Measurements from ENCODE around the gene THSD7A. TPM values are rescaled to one million over a fixed set of nuclear protein-coding genes. Genes with fewer than 3 reads are reported as not detected.

THSD7A gene
- total RNA-seq, 2 experiments from 2014 or later: not detected

DNA sequence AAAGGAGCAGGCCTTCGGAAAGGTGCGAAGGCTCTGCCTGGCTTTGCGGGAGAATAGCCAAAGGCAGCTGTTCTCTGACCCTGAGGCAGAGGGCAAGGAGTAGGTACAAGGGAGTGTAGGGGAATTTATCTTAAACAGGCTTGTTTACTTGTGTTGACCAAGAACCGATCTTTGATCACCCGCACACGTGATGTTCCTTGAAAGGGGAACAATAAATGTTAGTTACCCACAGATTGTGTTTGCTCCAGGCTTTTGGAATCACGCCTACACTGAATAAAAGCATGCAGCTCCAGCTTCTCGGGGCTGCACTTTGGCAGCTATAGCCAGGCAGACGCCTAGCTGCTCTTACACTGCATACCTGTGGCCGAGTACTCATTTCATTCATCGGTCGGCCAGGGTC, 437.6 kb downstream of the THSD7A start:
- intact Hi-C loops (cut with DNase I, micrococcal nuclease): no loop called here
- Mint-ChIP-seq H3K4me3 (no peak overlapping the region), H3K36me3 (ENCODE audit: low read depth) (no peaks in the 10 kb centered on the region), H3K4me1 (no peaks in the 10 kb centered on the region), H3K27me3 (no peaks in the 10 kb centered on the region), H3K9me3 (ENCODE audit: low read depth) (peaks cover 2% of the 10 kb centered on the region), H3K27ac (no peak overlapping the region)
- CTCF ChIA-PET: interaction anchor here (0.6 kb wide), 1 partner anchor 1169 kb away, joined by 3 read pairs; no protein-coding TSS in a partner anchor
- POLR2A ChIA-PET: no interaction called here
- DNase-seq (no peak), ATAC-seq (no peak)

DNA sequence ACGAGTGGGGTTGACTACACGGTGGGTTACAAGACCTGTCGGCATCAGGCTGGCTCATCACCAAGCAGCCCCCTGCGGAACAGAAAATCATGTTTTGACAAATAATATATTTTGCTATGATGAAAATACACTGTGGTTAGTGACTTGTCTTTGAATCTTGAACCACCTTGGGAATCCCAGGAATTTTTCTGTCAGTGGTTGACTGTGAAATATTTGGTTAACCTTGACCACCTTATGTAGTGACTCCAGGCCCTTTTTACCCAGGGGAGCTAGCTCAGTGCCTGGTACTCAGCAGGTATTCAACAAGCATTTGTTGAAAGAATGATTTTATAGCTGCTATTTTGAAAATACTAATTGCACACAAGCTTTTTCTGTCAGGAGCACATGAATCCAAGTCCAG, 452.4 kb downstream of the THSD7A start:
- no peak for ATAC-seq
- no peaks in the 10 kb centered on the region for H3K36me3 Mint-ChIP-seq (ENCODE audit: low read depth)
- intact Hi-C loops (cut with DNase I, micrococcal nuclease): no loop called here
- H3K9me3 Mint-ChIP-seq (ENCODE audit: low read depth): no peaks in the 10 kb centered on the region
- no peak for DNase-seq
- no peak overlapping the region for H3K4me3 Mint-ChIP-seq
- H3K27me3 Mint-ChIP-seq: no peaks in the 10 kb centered on the region
- no peak overlapping the region for H3K27ac Mint-ChIP-seq
- CTCF ChIA-PET: no interaction called here
- POLR2A ChIA-PET: no interaction called here
- no peaks in the 10 kb centered on the region for H3K4me1 Mint-ChIP-seq

DNA sequence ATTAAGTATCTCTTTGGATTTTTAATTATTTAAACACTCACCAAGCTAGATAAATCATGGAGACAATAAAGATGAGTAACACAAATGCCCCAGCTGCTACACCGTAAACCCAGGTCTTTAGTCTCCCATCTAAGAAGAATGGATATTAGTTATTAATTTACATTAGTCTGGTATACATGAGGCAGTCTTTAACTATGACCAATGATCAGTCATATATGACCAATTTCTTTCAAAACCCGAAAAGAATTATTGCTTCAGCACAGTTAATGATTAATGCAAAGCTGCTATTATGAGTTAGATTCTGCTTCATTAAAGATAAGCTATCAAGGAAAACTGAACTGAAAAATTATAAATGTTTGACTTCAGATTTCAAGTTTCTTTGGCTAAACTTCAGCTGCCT, 455.5 kb downstream of the THSD7A start:
- intact Hi-C loops (cut with DNase I, micrococcal nuclease): no loop called here
- DNase-seq: no peak
- Mint-ChIP-seq H3K36me3 (ENCODE audit: low read depth) (no peaks in the 10 kb centered on the region), H3K27me3 (no peaks in the 10 kb centered on the region), H3K4me1 (no peaks in the 10 kb centered on the region), H3K27ac (no peak overlapping the region), H3K9me3 (ENCODE audit: low read depth) (no peaks in the 10 kb centered on the region), H3K4me3 (no peak overlapping the region)
- ChIA-PET CTCF (no interaction called here), POLR2A (no interaction called here)
- no peak for ATAC-seq

DNA sequence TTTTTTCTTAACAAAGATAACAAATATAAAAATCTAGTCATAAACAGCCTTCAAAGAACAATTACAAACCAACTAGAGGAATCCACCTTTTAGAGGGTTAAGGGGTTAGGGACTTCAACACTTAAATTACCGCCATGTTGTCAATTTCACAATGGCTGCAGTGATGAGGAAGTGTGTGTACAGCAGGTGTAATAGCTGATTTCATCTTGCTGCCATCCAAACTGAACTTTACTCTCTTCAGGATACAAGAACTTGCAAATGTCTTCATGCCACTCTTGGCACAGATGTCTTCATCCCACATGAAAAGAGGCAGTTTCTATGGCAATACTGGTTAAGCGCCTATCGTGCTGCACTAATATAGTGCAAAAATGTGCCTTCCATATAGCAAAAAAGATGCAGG, 457.4 kb downstream of the THSD7A start:
- ChIA-PET POLR2A (no interaction called here), CTCF (no interaction called here)
- no peaks in the 10 kb centered on the region for H3K27me3 Mint-ChIP-seq
- DNase-seq (no peak), ATAC-seq (no peak)
- no peak overlapping the region for H3K27ac Mint-ChIP-seq
- intact Hi-C loops (cut with DNase I, micrococcal nuclease): loop anchor here in 1 of 2 experiments (5.0 kb wide), 1 partner anchor 948 kb away; no protein-coding TSS in a partner anchor
- no peak overlapping the region for H3K4me3 Mint-ChIP-seq
- no peaks in the 10 kb centered on the region for H3K36me3 Mint-ChIP-seq (ENCODE audit: low read depth)
- H3K4me1 Mint-ChIP-seq: no peaks in the 10 kb centered on the region
- no peaks in the 10 kb centered on the region for H3K9me3 Mint-ChIP-seq (ENCODE audit: low read depth)

DNA sequence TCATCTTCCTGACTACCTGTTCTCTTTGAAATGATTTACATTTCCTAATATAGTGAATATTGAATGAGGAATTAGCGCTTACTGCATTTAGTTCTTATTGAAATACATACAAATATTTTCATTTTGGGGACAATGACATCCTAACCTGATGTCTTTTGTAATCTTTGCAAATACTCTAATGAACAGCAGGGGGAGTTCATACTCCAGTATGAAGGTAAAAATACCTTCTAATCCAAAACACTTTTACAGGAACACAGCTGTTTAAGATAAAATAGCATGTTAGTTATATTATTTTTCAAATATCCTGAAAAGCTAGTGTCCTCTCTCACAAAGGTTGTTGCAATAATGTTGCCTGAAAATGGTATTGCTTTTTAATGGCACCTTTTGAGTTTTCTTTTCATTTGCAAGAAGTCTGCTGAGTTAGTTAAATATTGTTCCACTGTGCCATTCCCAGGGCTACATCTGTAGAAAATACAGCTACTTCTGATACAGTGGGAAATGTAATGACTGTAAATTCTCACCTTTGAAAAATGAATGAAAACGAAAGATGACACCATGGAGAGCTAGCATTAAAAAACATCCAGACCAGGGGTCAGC, 458.4 kb downstream of the THSD7A start:
- ATAC-seq (no peak), DNase-seq (no peak)
- no peak overlapping the region for H3K4me3 Mint-ChIP-seq
- intact Hi-C loops (cut with DNase I, micrococcal nuclease): loop anchor here in 1 of 2 experiments (5.0 kb wide), 1 partner anchor 949 kb away; no protein-coding TSS in a partner anchor
- no peaks in the 10 kb centered on the region for H3K36me3 Mint-ChIP-seq (ENCODE audit: low read depth)
- no peaks in the 10 kb centered on the region for H3K4me1 Mint-ChIP-seq
- no peak overlapping the region for H3K27ac Mint-ChIP-seq
- CTCF ChIA-PET: interaction anchor here (1.3 to 1.6 kb wide), 2 partner anchors 30 to 345 kb away, joined by 3 read pairs; no protein-coding TSS in a partner anchor
- POLR2A ChIA-PET: no interaction called here
- H3K27me3 Mint-ChIP-seq: no peaks in the 10 kb centered on the region
- H3K9me3 Mint-ChIP-seq (ENCODE audit: low read depth): no peaks in the 10 kb centered on the region

DNA sequence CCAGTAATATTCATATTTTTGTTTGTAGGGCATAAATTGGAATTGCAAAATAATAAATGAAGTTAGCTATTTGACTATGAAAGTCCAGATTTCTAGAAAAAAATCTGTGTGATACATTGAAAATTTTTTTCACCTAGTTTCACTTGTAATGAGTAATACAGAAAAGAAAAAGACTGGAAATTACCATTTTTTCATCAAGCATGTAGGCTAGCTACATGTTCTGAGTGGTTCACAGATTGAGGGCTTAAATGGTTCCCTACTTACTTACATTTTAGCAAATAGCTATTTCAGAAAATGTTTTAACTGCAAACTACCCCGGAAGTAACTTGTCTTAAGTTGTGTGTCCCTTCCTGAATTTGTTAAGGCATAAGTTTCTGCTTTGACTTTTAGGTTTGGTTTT, 462.3 kb downstream of the THSD7A start:
- POLR2A ChIA-PET: interaction anchor here (0.6 kb wide), 1 partner anchor 681 kb away, joined by 4 read pairs; no protein-coding TSS in a partner anchor
- Mint-ChIP-seq H3K4me3 (no peak overlapping the region), H3K36me3 (ENCODE audit: low read depth) (no peaks in the 10 kb centered on the region), H3K9me3 (ENCODE audit: low read depth) (no peaks in the 10 kb centered on the region), H3K27me3 (no peaks in the 10 kb centered on the region), H3K4me1 (no peaks in the 10 kb centered on the region), H3K27ac (no peak overlapping the region)
- no peak for ATAC-seq
- no peak for DNase-seq
- CTCF ChIA-PET: interaction anchor here (0.6 kb wide), 1 partner anchor 67 kb away, joined by 3 read pairs; no protein-coding TSS in a partner anchor
- intact Hi-C loops (cut with DNase I, micrococcal nuclease): loop anchor here in 1 of 2 experiments (5.0 kb wide), 1 partner anchor 953 kb away; no protein-coding TSS in a partner anchor

DNA sequence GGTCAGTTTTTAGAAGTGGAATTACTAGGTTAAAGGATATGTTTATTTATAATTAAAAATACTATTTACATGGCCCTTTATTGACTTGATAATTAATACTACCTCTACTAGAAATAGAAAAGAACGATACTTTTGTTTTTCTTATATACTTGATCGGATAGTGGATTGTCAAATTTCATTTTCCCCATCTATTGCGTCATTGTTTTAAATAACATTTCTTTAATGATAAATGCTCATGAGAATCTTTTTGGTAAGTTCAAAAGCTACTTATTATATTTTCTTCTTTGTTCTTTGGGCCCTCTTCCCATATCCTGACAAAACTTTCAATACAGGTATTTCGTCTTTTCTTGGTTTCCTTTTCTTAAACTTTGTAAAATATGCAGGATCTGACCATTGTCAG, 465.9 kb downstream of the THSD7A start:
- Mint-ChIP-seq H3K36me3 (ENCODE audit: low read depth) (no peaks in the 10 kb centered on the region), H3K27me3 (no peaks in the 10 kb centered on the region), H3K4me1 (no peaks in the 10 kb centered on the region), H3K9me3 (ENCODE audit: low read depth) (no peaks in the 10 kb centered on the region), H3K27ac (no peak overlapping the region), H3K4me3 (no peak overlapping the region)
- DNase-seq: no peak
- ChIA-PET CTCF (no interaction called here), POLR2A (no interaction called here)
- intact Hi-C loops (cut with DNase I, micrococcal nuclease): no loop called here
- no peak for ATAC-seq

DNA sequence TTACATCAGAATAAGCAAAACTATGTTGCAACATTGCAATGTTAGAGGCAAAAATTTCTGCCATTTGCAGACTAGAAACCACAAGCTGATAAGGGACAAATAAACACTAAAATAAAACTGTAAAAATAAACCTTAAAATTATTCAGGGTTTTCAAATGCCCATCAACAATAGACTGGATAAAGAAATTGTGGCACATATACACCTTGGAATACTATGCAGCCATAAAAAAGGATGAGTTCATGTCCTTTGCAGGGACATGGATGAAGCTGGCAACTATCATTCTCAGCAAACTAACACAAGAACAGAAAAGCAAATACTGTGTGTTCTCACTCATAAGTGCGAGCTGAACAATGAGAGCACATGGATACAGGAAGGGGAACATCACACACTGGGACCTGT, 473.4 kb downstream of the THSD7A start:
- Mint-ChIP-seq H3K9me3 (ENCODE audit: low read depth) (no peaks in the 10 kb centered on the region), H3K27me3 (no peaks in the 10 kb centered on the region), H3K27ac (no peak overlapping the region), H3K36me3 (ENCODE audit: low read depth) (no peaks in the 10 kb centered on the region), H3K4me1 (no peaks in the 10 kb centered on the region), H3K4me3 (no peak overlapping the region)
- ATAC-seq (no peak), DNase-seq (no peak)
- CTCF ChIA-PET: no interaction called here
- intact Hi-C loops (cut with DNase I, micrococcal nuclease): no loop called here
- POLR2A ChIA-PET: no interaction called here

DNA sequence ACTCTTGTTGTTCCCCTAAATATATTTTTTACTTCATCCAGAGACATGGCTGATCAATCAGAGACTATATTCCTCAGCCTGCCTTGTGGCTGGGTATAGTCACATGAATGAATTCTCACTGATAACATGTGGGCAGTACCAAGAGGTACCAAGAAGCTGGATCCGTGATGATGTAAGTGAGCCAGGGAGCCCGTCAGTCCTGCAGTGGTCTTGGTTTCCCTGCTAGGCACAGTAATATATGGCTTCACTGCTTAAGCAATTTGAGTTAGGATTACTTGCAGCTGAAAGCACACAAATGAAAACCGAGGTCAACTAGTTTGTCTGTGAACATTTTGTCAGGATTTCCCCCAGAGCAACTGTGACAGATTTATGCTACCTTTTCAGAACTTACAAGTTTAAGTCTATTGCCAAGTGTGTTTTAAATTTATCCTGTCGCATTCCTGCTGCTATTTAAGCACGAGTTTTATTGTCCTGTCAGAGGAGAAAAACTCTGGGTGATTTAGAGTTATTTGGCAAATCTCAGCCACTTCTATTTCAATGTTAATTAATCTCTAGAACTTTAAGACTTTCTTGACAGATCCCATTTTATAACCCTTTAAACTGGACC, 476.5 kb downstream of the THSD7A start:
- H3K27ac Mint-ChIP-seq: no peak overlapping the region
- CTCF ChIA-PET: no interaction called here
- H3K4me3 Mint-ChIP-seq: no peak overlapping the region

DNA sequence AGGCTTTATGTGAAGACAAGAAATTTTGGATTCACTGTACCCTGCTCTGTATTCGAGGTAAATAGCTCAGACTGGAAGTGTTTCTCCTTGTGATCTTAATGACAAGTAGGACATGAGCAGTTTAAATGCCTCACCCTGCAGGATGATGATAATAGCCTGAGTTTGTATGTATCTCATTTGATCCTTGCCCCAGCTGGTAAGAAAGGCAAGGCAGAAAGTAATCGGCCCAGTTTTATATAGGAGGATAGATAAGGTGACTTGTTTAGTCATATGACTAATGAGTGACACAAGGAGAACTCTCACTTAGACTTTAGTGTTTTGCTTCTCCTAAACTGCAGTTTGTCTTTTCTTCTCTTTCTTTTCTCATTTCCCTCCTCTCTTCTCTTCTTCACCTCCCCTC, 485.7 kb downstream of the THSD7A start:
- peaks cover 4% of the 10 kb centered on the region for H3K4me1 Mint-ChIP-seq
- peaks cover 2% of the 10 kb centered on the region for H3K9me3 Mint-ChIP-seq (ENCODE audit: low read depth)
- DNase-seq: no peak
- no peak overlapping the region for H3K27ac Mint-ChIP-seq
- ATAC-seq: no peak
- no peaks in the 10 kb centered on the region for H3K36me3 Mint-ChIP-seq (ENCODE audit: low read depth)
- intact Hi-C loops (cut with DNase I, micrococcal nuclease): no loop called here
- POLR2A ChIA-PET: no interaction called here
- peaks cover 14% of the 10 kb centered on the region for H3K27me3 Mint-ChIP-seq
- CTCF ChIA-PET: interaction anchor here (1.4 kb wide), 1 partner anchor 134 kb away, joined by 6 read pairs; no protein-coding TSS in a partner anchor
- no peak overlapping the region for H3K4me3 Mint-ChIP-seq

More for the DNA sequence above, 476.5 kb downstream of the THSD7A start:
- Mint-ChIP-seq H3K4me1 (no peaks in the 10 kb centered on the region), H3K36me3 (ENCODE audit: low read depth) (no peaks in the 10 kb centered on the region), H3K9me3 (ENCODE audit: low read depth) (peaks cover 2% of the 10 kb centered on the region), H3K27me3 (peaks cover 7% of the 10 kb centered on the region)
- intact Hi-C loops (cut with DNase I, micrococcal nuclease): no loop called here
- POLR2A ChIA-PET: no interaction called here
- no peak for ATAC-seq
- DNase-seq: no peak

DNA sequence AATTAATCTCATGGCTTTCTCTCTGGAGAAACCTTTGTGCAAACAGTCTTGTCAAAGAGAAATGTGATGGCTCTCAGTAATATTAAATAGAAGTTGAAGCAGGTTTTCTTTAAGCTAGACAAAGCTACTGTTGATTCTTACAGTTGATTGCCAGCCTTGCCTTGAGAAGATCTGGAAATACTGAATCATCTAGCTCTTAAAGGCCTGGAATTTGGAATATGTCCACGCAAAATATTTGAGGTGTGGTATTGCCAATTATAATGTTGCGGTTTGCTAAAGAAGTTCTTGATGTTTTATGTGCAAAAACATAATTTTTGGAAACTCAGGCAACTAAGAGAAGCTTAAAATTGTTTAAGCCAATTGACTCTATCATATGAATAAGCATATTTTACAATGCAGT, 486.4 kb downstream of the THSD7A start:
- H3K27ac Mint-ChIP-seq: no peak overlapping the region
- CTCF ChIA-PET: interaction anchor here (0.7 to 1.4 kb wide), 3 partner anchors 26 to 580 kb away, joined by 3 to 6 read pairs (median 3); no protein-coding TSS in a partner anchor
- H3K36me3 Mint-ChIP-seq (ENCODE audit: low read depth): no peaks in the 10 kb centered on the region
- no peak overlapping the region for H3K4me3 Mint-ChIP-seq
- peaks cover 4% of the 10 kb centered on the region for H3K4me1 Mint-ChIP-seq
- POLR2A ChIA-PET: no interaction called here
- peaks cover 12% of the 10 kb centered on the region for H3K27me3 Mint-ChIP-seq
- ATAC-seq (no peak), DNase-seq (no peak)
- no peaks in the 10 kb centered on the region for H3K9me3 Mint-ChIP-seq (ENCODE audit: low read depth)
- intact Hi-C loops (cut with DNase I, micrococcal nuclease): loop anchor here in 1 of 2 experiments (2.0 kb wide), 1 partner anchor 457 kb away; no protein-coding TSS in a partner anchor

DNA sequence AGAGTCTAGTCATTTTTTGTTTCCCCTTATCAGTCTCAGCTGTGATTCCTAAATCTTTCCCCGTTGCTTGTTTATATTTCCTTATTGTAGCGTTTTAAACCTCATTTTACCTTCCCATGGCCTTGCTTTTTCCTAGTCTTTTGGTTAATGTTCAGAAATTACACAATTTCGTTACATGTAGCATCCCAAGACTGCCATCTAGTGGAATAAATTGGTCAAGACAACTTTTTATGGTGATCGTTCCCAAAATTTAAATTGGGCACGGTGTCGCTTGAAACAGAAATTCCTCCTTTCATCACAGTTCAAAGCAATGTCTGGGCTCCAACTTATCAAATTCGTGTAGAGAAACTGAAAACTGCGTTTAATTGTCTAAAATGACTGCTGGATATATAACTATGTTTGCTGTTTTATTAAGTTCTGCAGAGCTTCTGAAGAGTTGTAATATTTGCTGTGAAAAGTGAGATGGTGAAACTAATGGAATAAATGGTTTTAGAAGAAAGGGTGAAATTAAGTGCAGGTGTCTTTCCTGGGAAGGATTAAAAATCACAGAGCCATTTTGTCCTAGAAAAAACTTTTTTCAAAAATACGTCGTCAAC, 488.1 kb downstream of the THSD7A start:
- no peak for ATAC-seq

More for the DNA sequence above, 488.1 kb downstream of the THSD7A start:
- Mint-ChIP-seq H3K4me3 (no peak overlapping the region), H3K27me3 (peaks cover 12% of the 10 kb centered on the region), H3K27ac (no peak overlapping the region), H3K9me3 (ENCODE audit: low read depth) (no peaks in the 10 kb centered on the region), H3K4me1 (peaks cover 4% of the 10 kb centered on the region), H3K36me3 (ENCODE audit: low read depth) (no peaks in the 10 kb centered on the region)
- POLR2A ChIA-PET: no interaction called here
- CTCF ChIA-PET: interaction anchor here (0.7 to 1.9 kb wide), 8 partner anchors 10 to 455 kb away, joined by 3 to 5 read pairs (median 3); no protein-coding TSS in a partner anchor
- intact Hi-C loops (cut with DNase I, micrococcal nuclease): loop anchor here (2.0 to 5.0 kb wide), 2 partner anchors 455 to 457 kb away; no protein-coding TSS in a partner anchor
- DNase-seq: no peak

All from activated CD4-positive, alpha-beta T cell treated with anti-CD3 and anti-CD28 coated beads for 36 hours (primary cell).